NCI-H2029 (cell line): ENCODE data around the gene PER1.

Experiments
- DNase-seq: peaks from one replicate; lab custom pipeline; 2025; lab: John Stamatoyannopoulos, UW

PER1 gene

DNA sequence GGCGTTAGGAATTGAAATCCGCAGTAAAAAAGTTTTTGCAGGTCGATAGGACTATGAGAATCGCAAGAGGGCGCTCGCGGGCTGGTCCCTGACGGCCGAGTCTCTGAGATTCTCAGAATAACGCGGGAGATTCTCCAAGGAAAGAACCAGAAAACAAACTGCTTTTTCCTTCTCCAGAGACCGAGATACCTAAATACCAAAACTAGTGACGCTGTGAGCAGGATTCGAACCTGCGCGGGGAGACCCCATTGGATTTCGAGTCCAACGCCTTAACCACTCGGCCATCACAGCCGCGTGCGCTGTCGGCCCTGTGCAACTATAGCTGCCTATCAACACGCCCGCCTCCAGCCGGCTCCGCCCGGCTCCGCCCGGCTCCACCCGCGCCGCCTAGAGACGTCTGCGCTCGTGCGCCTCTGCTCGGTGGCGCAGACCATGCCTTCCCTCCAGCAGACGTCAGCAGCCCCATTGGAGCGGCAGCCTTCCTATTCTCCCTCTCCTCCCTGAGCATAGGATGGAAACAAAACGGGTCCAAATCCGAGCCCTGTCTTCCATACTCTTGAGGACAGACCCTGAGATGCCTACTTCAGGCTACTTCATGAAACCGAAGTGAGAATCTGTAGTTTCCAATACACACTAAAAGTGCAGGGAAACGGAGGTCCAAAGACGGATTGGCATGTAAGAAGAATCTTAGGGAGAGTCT is 13.4 kb downstream of the PER1 start:
- peak; percentile 87 for DNase-seq

DNA sequence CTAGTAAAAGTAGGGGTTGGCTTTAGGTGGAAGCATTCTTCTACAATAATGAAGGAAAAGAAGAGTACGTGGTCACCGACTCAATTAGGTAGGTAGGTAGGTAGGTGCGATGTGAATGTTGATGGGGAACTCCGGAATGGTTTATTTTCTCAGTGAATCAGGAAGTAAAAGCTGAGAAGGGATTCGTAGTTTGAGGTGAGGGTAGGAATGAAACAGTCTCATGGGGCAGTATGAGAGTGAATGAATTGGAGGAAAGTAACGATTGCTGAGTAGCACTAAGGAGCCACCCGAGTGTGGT is 13.9 kb downstream of the PER1 start:
- DNase-seq: no peak

DNA sequence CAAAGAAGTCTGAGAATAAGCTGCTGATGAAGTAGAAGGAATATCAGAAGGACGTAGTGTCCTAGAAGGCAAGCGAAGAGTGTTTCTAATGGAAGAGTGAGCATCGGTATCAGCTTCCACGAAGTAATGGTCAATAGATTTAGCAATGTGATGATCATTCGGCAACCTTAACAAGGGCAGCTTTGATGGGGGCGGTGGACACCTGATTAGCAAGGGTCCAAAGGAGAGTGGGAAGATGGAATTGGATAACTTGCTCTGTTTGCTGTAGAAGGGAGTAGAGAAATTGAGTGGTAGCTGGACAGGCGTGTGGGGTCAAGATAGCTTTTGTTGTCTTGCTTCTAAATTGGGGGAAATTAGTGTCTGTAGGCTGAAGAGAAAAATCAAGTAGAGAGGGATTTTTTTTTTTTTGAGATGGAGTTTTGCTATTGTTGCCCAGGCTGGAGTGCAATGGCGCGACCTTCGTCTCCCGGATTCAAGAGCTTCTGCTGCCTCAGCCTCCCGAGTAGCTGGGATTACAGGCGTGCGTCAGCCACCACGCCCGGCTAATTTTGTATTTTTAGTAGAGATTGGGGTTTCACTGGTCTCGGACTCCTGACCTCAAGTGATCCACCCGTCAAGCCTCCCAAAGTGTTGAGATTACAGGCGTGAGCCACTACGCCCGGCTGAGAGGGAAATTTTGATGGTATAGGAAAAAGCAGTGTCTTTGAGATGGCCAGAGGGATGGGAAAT is 14.4 kb downstream of the PER1 start:
- no peak for DNase-seq

DNA sequence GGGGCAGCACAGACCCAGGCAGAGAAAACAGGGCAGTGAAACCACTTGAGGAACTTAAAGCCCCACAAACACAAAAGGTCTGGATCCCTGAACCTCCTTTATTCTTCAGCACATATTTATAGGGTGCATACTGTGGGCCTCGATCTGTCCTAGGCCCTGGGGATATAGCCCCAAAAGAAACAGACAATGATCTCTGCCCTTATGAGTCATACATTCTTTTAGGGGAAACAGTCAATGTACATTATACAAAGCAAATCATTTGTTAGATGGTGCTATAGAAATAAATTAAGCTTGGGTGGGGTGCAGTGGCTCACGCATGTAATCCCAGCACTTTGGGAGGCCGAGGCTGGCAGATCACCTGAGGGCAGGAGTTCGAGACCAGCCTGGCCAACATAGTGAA is 18.3 kb downstream of the PER1 start:
- DNase-seq: no peak

DNA sequence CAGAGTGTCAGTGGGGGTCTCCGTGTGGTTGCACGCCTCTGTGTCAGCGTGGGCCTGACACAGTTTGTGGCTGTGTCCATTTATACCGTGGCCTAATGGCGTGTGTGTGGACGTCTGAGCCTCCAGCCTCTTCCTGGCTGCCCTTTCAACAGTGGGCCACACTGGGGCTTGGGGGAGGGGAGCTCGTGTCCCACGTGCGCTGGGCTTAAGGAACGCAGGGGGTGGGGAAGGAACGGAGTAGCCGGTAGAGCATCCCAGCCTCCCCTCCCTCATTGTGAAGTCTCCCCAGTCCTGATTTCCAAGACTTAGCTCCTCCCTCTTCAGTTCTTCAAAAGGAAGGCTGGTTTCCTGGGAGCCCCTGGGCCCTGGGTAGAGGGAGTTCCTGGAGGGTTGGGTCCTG is 18.8 kb downstream of the PER1 start:
- DNase-seq: no peak

DNA sequence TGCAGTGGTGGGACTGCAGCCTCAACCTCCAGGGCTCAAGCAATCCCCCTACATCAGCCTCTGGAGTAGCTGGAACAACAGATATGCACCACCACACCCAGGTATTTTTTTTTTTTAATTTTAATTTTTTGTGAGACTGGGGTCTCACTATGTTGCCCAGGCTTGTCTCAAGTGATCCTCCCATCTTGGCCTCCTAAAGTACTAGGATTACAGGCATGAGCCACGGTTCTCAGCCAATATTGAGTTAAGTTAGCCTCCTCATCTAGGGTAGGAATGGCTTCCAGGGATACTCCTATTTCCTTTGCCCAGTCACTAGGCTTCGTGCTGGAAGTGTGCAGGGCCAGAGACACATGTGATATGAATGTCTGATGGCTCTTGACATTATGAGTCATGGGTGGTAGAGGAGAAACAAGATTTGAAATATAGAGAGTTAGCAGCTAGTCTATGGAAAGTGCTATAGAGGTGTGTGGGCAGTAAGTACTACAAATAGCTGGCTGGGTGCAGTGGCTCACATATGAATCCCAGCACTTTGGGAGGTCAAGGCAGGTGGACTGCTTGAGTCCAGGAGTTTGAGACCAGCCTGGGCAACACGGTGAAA is 20.3 kb downstream of the PER1 start:
- DNase-seq: no peak

DNA sequence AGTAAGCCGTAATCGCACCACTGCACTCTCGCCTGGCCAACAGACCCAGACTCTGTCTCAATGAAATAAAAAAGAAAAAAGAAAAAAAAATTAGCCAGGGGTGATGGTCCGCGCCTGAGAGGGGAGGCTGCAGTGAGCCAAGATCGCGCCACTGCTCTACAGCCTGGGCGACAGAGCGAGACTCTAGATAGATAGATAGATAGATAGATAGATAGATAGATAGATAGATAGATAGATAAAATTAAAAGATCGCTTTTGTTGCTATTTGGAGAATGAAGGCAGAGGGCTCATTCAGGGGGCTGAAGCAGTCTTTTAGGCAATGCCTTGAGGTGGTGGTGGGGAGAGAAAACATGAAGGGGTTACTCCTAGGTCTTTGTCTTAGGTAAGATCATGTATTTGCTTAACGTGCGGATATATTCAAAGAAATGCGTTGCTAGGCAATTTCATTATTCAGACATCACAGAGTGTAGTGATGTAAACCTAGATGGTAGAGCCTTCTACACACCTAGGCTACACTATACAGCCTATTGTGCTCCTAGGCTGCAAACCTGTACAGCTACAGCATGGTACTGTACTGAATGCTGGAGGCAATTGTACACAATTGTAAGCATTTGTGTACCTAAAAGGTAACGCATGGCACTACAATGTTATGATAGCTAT is 23.9 kb downstream of the PER1 start:
- DNase-seq: no peak

DNA sequence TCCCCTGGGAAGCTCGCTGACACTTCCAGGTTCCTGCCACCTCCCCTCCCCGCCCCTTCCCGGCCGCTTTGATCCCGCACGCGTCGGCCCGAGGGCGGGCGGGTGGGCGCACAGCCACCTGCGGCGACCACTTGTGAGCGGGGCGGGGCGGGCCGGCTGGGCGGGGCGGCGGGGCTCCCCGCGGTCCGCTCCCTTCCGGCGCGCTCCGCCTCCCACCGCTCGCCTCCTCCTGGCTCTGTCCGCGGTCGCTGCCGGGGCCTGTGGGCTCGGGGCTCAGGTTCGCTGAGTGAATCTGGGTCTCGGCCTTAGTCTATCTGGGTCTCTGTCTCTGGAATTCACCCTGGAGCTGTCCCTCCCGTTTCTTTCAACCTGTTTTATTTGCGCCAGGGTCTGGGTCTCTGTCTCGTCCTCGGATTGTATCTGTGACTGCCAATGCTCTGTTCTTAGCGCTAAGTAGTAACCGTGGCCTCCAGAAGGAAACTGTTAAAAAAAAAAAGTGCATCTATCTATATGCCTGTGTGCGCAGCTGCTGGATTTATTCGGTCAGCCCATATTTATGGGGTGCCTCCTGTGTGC is 25.6 kb downstream of the PER1 start:
- DNase-seq: no peak

DNA sequence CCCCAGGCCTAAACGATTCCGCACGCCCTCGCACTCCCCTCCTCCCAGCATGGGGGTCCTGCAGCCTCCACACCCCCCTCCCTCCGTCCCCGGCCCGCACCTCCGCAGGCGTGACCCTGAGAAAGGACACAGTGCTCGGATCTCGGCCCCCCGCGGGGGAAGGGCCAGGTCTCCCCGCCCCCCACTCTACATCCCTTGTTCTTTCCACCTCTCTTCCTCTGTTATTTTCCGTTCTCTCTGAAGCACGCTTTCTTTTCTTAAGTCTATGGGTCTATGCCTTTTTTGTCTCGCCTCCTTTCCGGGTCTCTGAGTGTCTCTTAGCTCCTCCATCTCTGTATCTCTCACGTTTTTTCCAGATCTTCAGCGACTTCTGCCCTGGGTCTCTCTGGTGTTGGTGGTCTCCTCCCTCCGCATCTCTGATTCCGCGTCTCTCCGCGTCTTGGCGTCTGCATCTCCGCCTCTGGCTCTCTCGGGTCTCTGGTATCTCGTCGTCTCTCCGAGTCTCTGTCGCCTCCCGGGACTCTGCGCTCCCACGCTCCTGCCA is 26.2 kb downstream of the PER1 start:
- DNase-seq: no peak

DNA sequence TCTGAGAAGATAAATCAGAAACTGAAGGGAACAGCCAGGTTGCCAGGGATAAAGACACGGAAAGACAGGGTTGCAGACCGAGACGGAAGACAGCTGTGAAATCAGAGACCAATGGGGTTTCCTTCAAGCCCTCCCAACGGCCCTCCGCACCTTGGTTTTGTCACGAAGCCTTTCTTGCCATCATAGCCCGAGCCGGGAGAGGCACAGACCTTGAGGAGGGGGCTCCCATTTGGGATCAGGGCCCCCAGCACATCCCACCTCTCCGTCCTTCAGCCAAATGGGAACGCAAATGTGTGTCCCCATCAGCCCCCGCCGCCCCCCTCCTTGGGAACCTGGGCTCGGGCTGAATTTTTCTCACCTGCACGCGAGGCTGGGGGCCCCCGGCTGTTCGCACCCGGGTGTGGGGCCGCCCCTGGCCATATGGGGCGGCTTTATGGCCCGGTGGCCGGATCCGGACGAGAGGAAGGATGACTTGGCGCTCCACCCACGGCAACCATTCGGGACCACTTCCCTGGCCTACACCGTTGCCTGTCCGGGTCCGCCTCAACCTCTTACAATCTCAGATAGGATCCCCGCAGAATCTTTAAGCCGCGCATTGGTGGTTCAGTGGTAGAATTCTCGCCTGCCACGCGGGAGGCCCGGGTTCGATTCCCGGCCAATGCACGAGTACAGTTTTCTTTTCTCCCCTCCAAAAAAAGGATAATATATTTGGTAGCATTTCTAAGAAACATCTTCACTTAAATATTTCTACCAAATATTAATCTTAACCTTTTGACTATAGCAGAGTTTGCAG is 26.9 kb downstream of the PER1 start:
- no peak for DNase-seq

DNA sequence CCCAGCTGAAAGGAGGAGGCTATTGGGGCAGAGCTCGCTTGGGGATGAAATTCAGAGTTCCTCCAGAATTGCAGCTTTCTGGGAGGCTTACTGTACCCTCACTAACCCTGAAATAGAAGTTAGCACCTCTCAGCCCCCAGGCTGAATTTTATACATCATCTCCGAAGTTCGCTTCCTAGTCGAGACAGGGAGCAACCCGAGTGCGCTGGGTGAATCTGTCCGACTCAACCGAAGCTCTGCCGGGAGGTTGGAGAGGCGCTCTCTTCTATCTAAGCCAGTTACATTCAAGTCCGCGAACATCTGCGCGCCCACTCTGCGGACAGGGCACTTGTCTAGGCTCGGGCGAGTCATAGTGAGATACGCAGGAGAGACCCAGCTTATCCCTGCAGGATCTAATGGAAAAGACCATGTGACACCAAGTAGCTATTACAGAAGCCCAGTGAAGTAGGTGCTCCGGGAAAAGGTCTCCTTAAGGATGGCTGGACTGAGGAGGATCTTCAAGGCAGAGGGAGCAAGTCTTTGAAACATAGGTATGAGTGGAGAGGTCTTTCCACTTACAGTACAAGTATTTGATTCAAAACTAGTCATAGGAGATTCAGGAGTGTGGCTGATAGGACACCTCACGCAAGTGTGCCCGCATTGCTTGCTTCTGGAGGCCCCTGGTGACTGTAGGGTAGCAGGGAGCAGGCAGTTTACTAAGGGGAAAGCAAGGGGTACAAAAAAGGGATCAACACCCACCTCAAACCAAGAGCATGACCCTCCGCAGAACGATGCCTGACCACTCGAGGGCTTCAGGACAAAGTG is 27.7 kb downstream of the PER1 start:
- DNase-seq: no peak

DNA sequence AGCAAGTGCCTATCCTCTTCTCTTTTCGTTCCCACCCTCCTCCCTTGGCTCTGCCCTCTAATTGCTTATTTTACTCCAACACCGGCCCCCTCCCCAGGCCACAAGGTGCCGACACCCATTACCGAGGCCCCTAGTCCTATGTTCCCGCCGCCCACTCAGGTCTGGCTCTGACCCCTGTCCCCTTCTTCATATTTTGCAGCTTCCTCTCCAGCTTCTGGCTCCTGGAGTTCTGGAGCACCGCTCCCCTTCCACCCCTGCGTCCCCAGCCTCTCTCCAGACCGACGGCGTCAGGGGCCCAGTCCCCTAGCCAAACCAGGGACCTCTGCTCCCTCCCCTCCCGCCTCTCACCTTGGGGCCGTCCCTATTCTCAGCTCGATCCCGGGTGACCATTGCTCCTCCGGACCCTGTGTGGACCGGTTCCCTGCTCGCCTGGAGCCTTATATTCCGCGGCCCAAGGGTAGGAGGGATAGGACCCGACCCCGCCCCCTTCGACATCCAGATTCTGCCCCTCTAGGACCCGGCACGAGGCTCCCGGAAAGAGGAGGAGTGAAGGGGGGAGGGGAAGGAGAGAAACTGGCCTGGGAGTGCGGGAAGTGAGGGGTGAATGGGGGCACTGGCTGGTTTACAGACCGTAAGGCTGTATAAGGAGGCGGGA is 28.4 kb downstream of the PER1 start, which contains the start of gene HES7:
TSS of gene HES7 (minus strand) at position 412 of the 655 bp plus-strand sequence. CDS start at position 390, 22 bp downstream.
- no peak for DNase-seq

DNA sequence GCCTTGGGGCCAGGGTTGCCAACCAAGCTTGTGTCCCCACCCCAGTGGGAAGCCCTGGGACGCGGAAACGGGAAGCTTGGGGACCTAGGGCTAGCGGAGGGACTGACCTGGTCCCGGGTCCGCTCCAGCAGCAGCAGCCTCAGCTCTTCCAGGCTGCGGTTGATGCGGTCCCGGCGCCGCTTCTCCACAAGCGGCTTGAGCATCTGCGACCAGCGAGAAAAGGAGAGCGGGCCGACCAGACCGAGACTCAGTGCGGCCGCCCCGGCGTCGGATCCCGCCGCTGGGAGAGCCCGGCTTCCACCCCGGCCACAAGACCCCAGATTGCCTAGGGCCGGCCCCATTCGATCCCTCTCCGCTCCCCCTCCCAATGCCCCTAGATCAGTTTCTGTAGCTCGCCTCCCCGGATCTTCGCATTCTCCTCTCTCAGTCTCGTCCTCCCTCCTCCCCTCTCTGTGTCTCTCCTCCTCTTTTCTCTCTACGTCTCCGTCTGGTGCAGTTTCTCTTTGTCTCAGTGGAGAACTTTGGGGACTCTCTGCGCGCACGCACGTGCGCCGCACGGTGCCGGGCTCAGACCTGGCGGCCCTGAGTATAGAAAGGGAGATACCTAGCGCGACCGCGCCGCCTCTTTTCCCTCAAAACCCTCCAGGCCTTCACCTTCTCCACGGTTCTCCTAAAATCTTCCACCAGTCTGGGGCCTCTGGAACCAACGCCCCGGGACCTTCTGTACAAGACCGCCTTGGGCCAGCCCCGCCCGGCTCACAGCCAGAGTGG is 29.1 kb downstream of the PER1 start:
- no peak for DNase-seq

DNA sequence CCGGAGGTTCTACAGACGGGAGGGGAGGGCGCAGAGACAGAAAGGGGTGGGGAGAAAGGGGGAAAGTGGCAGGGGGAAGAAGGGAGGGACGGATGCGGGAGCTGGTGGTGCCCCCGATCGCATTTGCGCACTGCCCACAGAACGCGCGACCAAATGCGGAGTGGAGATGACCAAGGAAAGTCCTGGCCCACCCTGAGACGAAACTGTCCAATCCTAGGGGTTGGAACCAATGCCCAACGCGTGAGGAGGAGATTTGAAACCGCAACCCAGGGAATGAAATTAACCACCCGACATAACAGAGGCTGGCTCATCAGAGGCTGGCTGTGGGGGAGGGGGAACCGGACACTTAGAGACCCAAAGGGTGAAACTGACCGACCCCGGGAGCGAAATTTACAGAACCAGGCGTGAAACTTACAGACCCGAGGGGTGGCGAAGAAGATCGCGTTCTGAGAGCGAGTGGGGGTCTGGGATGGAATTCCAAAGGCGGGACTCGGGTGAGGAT is 29.7 kb downstream of the PER1 start:
- no peak for DNase-seq

DNA sequence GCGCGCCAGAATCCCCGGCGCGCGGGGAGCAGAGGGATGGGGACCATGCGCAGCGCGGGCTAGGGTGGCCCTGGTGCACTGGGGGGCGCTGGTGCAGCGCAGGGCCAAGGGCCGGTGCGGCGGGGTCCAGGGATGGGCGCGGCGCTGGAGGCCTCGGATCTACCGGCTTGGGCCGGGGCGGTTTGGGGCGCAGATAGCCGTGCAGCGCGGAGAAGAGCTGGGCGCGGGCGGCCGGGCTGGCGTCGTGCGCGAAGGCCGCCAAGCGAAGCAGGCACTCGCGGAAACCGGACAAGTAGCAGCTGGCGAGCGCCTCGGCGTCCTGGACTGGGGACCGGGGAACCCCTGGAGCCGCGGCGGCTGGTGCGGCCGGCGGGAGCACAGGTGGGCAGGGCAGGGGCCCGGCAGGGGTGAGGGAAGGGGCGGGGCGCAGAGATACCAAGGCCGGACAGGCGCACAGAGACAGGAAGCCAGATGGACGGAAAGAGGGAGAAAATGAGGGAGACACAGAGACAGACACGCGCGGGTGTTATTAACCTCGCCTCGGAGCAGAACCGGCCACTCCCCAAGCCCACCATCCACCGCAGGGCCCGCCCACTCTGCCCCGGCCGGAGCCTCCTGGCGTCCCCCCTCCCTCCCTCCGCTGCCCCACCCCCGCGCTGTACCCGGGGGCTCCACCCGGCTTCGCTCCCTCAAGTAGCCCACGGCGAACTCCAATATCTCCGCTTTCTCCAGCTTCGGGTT is 30.4 kb downstream of the PER1 start:
- DNase-seq: no peak

DNA sequence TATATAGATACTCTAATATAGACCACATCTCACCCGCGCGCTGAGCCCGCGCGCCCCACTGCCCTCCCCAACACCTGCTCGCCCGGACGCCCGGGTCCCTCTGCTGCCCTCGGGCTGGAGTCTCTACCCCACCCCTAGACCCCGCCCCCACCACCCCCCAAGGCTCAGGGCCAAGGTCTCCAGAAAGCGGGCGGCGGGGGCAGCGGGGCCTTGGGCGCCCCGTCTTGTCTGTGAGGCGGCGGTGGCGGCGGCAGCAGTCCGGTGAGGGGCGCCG is 30.9 kb downstream of the PER1 start:
- no peak for DNase-seq

DNA sequence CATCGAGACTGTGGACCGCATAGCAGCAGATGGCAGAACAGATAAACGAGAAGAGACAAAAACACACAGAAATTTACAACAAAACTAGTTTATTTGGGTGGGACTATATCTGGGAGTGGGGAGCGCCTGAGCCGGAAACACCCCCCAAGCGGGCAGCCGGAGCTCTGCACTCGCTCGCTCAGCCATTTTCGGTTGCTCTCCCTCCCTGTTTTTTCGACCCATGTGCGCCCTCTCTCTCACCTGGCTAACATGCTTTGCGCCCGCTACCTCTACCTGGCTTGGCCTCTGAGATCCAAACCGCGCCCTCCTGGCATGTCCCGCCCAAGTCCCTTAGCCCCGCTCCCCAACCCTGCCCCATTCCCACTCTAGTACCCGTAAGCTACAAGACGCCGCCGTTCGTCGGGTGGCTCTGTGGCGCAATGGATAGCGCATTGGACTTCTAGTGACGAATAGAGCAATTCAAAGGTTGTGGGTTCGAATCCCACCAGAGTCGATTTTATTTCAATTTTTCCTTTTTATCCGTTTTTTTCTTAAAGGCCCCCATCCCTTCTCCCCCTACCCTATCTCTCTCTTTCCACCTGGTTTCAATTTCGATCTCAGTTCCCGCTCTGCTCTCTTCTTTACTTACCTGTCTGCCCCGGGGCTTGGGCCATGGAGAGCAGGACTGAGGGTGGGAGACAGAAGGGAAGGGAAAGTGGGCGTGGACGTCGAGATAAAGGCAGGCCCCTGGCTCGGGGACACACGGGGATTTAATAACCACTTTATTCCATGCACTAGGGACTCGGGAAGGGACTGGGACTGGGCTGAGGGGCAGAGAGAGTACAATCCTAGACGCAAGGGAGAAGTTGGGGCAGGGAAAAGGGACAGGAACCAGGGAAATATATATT is 31.4 kb downstream of the PER1 start:
- peak; percentile 38 for DNase-seq
